Spleen (tissue), 11 donors: Measurements from ENCODE around the gene CSMD2. TPM values are rescaled to one million over a fixed set of nuclear protein-coding genes. Genes with fewer than 3 reads are reported as not detected.

Experiments used
- DNase-seq: peaks from one replicate; pipeline ENCODE4 v3.0.0-alpha.2; 2020
- H3K27ac ChIP-seq, 8 donors: fragments of 200-600 bp; sonication (generic) in 7 of 8; 1 replicate in 4 of 8; 2 replicates in 4 of 8; pipeline versions ENCODE4 v1.5.0 to v1.8.0; 2016 to 2021; ENCODE audit warnings: inconsistent platforms in 4 of 8, mild to moderate bottlenecking in 4 of 8, moderate library complexity in 1 of 8
- H3K27me3 ChIP-seq, 7 donors: fragments of 200-600 bp; sonication (generic) in 6 of 7; replicated peaks in 1 of 7; 1 replicate in 4 of 7; 2 replicates in 3 of 7; pipeline versions ENCODE4 v1.5.0 to v1.8.0; 2016 to 2021; ENCODE audit warnings: inconsistent platforms in 3 of 7, mild to moderate bottlenecking in 1 of 7
- H3K36me3 ChIP-seq, 6 donors: fragments of 200-600 bp; sonication (generic) in 5 of 6; 1 replicate in 4 of 6; 2 replicates in 2 of 6; pipeline versions ENCODE4 v1.5.0 to v1.8.0; 2016 to 2021; ENCODE audit warnings: inconsistent platforms in 2 of 6
- H3K4me1 ChIP-seq, 6 donors: fragments of 200-600 bp; sonication (generic) in 5 of 6; 1 replicate in 3 of 6; 2 replicates in 3 of 6; pipeline versions ENCODE4 v1.5.0 to v1.8.0; 2016 to 2021; ENCODE audit warnings: inconsistent platforms in 3 of 6
- H3K4me3 ChIP-seq, 8 donors: fragments of 200-600 bp; sonication (generic) in 7 of 8; 1 replicate in 4 of 8; 2 replicates in 4 of 8; pipeline versions ENCODE4 v1.5.0 to v1.8.0; 2016 to 2021; ENCODE audit warnings: inconsistent platforms in 4 of 8, mild to moderate bottlenecking in 4 of 8, moderate library complexity in 2 of 8
- H3K9me3 ChIP-seq, 8 donors: fragments of 200-600 bp; sonication (generic) in 7 of 8; 1 replicate in 4 of 8; 2 replicates in 4 of 8; pipeline versions ENCODE4 v1.5.0 to v1.8.0; 2016 to 2021; ENCODE audit warnings: inconsistent platforms in 4 of 8
- POLR2A ChIP-seq, 3 donors: fragments of 450-650 bp; IDR thresholded peaks; one replicate each; pipeline ENCODE4 v1.5.1; 2017; ENCODE audit warnings: antibody characterized with exemption in 3 of 3, mild to moderate bottlenecking in 1 of 3
- POLR2AphosphoS5 ChIP-seq, 3 donors: sonication (generic); formaldehyde crosslinking; IDR thresholded peaks; one replicate each; pipeline ENCODE4 v1.5.1; 2017; ENCODE audit warnings: antibody characterized with exemption in 3 of 3
- WGBS, 5 donors: extraction: QIAGEN DNeasy Blood & Tissue Kit in 3 of 5; methylation state at CpG; one replicate each; pipeline versions ENCODE4 v1.1.5 to v1.1.7; 2013 to 2018; 5-methylcytosine and 5-hydroxymethylcytosine counted together
- intact Hi-C: fragments of 100-400 bp; cut with DNase I; formaldehyde crosslinking; loops from one replicate; pipeline ENCODE4 v1.15.0; 2023; ENCODE audit warnings: low total_unique reads
- polyA plus RNA-seq, 3 donors: library from polyadenylated mRNA; stranded (reverse); fragments of 200-250 nt; gene quantifications; one replicate each; pipeline ENCODE4 v1.2.1, GENCODE V29; 2013
- total RNA-seq, 7 donors: library from RNA; depleted of rRNA in 3 of 7; stranded (reverse); fragments of >200 nt in 3 of 7; fragmentation: NEBNext Ultra II Directional in 4 of 7; extraction: Animal tissue kit (Norgen Biotek cat#: 25700) in 4 of 7; gene quantifications; one replicate each; pipeline versions ENCODE4 v1.1.0 to v1.2.1, GENCODE V29; 2016 to 2021
- TF ChIP-seq, protein P1 (sequence below), 11 experiments: fragments of 200-600 bp in 7 of 11; fragments of 450-650 bp in 4 of 11; sonication (generic) in 4 of 11; IDR thresholded peaks in 8 of 11; conservative IDR thresholded peaks in 3 of 11; 1 replicate in 7 of 11; 2 replicates in 4 of 11; pipeline versions ENCODE4 v1.4.0 to v1.8.0; 2016 to 2021; ENCODE audit warnings: antibody characterized with exemption in 11 of 11, inconsistent platforms in 4 of 11, mild to moderate bottlenecking in 1 of 11
- donor health status: healthy with polysubstance abuse.
- donor health status: DM: no; HTN: no; CAD: no; lungs with moderate emphysema.
- donor health status: DM: no; HTN: no; CAD: no.
- donor health status: Bipolar disorder and iron deficiency.
- donor health status: healthy.
- donor health status: DM: no; HTN: no; CAD: no.
- donor health status: DM: yes; HTN: yes; CAD: no.

CSMD2 gene
- total and polyA plus RNA-seq, 10 donors, result 0.12 to 2.7 (median 0.96) TPM

DNA sequence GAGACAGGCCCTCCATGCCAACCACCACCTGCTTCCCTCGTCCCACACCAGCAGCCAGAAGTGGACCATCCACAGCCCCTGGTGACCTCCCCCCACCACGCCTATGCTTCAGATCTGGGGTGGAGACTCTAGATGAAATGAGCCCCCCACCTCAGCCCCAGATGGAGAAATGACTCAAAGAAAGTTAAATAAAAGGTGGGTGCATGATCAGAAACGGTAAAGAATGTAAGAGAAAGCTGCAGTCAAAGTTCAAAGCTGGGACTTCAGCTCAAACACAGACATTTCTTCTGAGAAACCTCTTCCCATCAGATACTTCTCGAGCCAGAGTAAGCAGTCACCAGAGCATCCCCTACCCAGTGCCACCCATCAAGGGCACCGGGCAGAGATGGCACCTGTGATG, 344.2 kb downstream of the CSMD2 start:
- Histone ChIP-seq H3K27ac (no peak overlapping the region), H3K36me3 (no peaks in the 10 kb centered on the region), H3K4me1 (no peaks in the 10 kb centered on the region), H3K9me3 (no peaks in the 10 kb centered on the region), H3K4me3 (no peak overlapping the region), H3K27me3 (peaks cover 0 to 59% (median 0%) of the 10 kb centered on the region in 7 donors)
- no peak for DNase-seq
- 69 to 78% (median 72%) methylated on average over 5 of the region's 5 CpGs for WGBS, 5 donors
- TF ChIP-seq POLR2A (IDR thresholded peaks at IDR 0.05), result no peak
- TF ChIP-seq, protein P1, sequence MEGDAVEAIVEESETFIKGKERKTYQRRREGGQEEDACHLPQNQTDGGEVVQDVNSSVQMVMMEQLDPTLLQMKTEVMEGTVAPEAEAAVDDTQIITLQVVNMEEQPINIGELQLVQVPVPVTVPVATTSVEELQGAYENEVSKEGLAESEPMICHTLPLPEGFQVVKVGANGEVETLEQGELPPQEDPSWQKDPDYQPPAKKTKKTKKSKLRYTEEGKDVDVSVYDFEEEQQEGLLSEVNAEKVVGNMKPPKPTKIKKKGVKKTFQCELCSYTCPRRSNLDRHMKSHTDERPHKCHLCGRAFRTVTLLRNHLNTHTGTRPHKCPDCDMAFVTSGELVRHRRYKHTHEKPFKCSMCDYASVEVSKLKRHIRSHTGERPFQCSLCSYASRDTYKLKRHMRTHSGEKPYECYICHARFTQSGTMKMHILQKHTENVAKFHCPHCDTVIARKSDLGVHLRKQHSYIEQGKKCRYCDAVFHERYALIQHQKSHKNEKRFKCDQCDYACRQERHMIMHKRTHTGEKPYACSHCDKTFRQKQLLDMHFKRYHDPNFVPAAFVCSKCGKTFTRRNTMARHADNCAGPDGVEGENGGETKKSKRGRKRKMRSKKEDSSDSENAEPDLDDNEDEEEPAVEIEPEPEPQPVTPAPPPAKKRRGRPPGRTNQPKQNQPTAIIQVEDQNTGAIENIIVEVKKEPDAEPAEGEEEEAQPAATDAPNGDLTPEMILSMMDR (IDR thresholded peaks at IDR 0.05 in 8 of 11, conservative IDR thresholded peaks at IDR 0.05 in 3 of 11), result no peak
- TF ChIP-seq POLR2AphosphoS5 (IDR thresholded peaks at IDR 0.05), result no peak
- intact Hi-C loops, result no loop called here

DNA sequence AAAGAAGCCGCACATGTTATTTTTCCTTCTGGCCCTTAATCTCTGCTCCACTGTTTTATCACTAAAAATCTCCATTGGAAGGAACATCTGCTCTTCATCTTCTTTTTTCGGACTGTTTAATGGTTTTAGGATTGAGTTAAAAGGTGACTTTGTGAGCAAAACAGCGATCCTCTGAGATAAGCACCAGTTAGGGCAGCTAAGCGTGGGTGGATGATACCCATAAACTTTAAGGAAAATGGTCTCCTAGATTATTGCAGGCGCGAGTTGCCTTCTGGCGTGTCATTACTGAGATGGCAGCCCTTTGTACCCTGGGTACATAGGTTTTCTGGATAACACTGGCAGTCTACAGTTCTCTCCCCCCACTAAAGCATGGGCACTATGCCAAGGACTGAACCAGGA, 345.1 kb downstream of the CSMD2 start:
- H3K36me3 ChIP-seq, result no peaks in the 10 kb centered on the region
- intact Hi-C loops, result no loop called here
- no peak overlapping the region for H3K4me3 ChIP-seq
- 73 to 93% (median 79%) methylated on average over 7 of the region's 7 CpGs for WGBS, 5 donors
- TF ChIP-seq POLR2A (IDR thresholded peaks at IDR 0.05) (no peak), POLR2AphosphoS5 (IDR thresholded peaks at IDR 0.05) (no peak)
- TF ChIP-seq, protein P1 (IDR thresholded peaks at IDR 0.05 in 8 of 11, conservative IDR thresholded peaks at IDR 0.05 in 3 of 11), result no peak
- no peaks in the 10 kb centered on the region for H3K9me3 ChIP-seq
- H3K27ac ChIP-seq, result no peak overlapping the region
- no peaks in the 10 kb centered on the region for H3K4me1 ChIP-seq
- peaks cover 0 to 61% (median 0%) of the 10 kb centered on the region in 7 donors for H3K27me3 ChIP-seq
- no peak for DNase-seq

DNA sequence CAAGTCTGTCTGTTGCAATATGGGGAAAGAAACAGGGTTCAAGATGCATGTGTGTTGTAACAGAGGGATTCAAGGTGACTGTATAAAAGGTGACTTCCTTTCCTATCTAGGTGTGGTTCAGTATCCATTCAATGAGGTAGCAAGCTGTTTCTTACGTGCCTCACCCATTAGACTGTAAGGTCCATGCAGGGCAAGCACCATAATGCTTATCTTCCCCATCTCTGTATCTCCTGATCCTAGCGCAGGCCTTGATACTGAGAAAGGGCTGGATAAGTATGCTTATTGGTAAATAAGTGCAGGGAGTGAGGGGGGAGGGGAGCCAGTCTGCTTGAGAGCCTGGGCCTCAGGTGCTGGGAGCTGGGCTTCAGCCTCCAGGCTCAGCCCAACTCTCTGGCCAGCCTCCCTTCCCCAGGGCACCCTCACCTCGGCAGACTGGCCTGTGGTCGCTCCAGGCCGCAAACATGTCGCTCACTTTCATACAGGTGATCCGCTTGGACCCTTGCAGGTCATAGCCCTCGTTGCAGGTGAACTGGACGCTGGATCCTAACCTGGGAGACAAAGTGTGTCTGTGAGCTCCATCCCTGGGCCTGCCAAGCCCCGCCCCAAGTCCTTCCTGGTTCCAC, 345.6 kb downstream of the CSMD2 start:
- no peaks in the 10 kb centered on the region for H3K36me3 ChIP-seq
- WGBS, 5 donors, result 79 to 87% (median 85%) methylated on average over 10 of the region's 10 CpGs
- H3K4me1 ChIP-seq, result no peaks in the 10 kb centered on the region
- H3K9me3 ChIP-seq, result no peaks in the 10 kb centered on the region
- no peak overlapping the region for H3K4me3 ChIP-seq
- H3K27me3 ChIP-seq, result peaks cover 0 to 64% (median 0%) of the 10 kb centered on the region in 7 donors
- intact Hi-C loops, result no loop called here
- no peak for DNase-seq
- no peak overlapping the region for H3K27ac ChIP-seq
- no peak for TF ChIP-seq POLR2A (IDR thresholded peaks at IDR 0.05)
- TF ChIP-seq POLR2AphosphoS5 (IDR thresholded peaks at IDR 0.05), result no peak
- TF ChIP-seq, protein P1 (IDR thresholded peaks at IDR 0.05 in 8 of 11, conservative IDR thresholded peaks at IDR 0.05 in 3 of 11), result no peak

DNA sequence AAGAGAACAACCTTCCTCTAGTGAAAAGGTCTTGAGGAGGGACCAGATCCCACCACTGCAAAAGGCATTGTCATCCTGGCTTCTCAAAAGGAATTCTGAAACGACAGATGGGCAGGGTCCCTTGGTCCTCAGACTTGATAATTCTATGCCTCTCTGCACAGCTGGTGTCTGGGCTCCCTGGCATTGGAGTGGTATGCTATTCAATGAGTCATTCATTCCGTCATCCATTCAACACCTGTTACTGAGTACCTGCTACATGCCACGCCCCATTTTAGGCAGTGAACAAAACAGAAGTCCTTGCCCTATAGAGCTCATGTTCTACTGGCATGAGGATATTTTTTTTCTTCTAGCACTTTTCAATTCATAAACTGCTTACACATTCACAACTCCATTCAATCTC, 347.0 kb downstream of the CSMD2 start:
- H3K36me3 ChIP-seq, result no peaks in the 10 kb centered on the region
- H3K4me1 ChIP-seq, result no peaks in the 10 kb centered on the region
- intact Hi-C loops, result no loop called here
- H3K27me3 ChIP-seq, result peaks cover 0 to 61% (median 0%) of the 10 kb centered on the region in 7 donors
- no peak overlapping the region for H3K27ac ChIP-seq
- H3K9me3 ChIP-seq, result no peaks in the 10 kb centered on the region
- no peak overlapping the region for H3K4me3 ChIP-seq
- DNase-seq, result no peak
- no peak for TF ChIP-seq POLR2AphosphoS5 (IDR thresholded peaks at IDR 0.05)
- TF ChIP-seq, protein P1 (IDR thresholded peaks at IDR 0.05 in 8 of 11, conservative IDR thresholded peaks at IDR 0.05 in 3 of 11), result no peak
- no peak for TF ChIP-seq POLR2A (IDR thresholded peaks at IDR 0.05)
- 76 to 88% (median 78%) methylated on average over 3 of the region's 3 CpGs for WGBS, 5 donors
